ENCODE measurements around the gene AZIN2.

DNA sequence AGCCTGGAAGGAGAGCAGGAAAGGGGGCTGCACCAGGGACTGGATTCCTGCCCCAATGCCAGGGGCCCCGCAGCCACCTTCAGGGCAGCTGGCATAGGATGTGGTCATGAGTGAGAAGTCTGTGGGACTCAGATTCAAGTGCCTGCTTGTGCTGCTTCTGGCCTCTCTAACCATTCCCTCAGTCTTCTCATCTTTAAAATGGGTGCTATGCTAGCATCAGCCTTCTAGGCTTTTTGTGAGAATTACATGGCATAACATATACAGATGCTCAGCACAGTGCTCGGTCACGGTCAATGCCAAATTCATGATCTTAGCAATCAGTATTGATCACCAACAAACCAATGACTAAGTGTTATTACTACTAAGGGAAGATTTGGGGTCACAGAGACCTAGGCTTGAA lies 77.4 kb downstream of the AZIN2 start:
- TF ChIP-seq, protein P1, sequence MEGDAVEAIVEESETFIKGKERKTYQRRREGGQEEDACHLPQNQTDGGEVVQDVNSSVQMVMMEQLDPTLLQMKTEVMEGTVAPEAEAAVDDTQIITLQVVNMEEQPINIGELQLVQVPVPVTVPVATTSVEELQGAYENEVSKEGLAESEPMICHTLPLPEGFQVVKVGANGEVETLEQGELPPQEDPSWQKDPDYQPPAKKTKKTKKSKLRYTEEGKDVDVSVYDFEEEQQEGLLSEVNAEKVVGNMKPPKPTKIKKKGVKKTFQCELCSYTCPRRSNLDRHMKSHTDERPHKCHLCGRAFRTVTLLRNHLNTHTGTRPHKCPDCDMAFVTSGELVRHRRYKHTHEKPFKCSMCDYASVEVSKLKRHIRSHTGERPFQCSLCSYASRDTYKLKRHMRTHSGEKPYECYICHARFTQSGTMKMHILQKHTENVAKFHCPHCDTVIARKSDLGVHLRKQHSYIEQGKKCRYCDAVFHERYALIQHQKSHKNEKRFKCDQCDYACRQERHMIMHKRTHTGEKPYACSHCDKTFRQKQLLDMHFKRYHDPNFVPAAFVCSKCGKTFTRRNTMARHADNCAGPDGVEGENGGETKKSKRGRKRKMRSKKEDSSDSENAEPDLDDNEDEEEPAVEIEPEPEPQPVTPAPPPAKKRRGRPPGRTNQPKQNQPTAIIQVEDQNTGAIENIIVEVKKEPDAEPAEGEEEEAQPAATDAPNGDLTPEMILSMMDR (IDR thresholded peaks at IDR 0.05): no peak
- no peak for TF ChIP-seq POLR2A (IDR thresholded peaks at IDR 0.05; ENCODE audit: low read depth)

All from esophagus muscularis mucosa (tissue), 3 donors.